Measurements from ENCODE around the gene WDTC1. TPM values are rescaled to one million over a fixed set of nuclear protein-coding genes. Genes with fewer than 3 reads are reported as not detected.

The WDTC1 gene
- total RNA-seq, 2 experiments from 2014 or later = 41.5 to 43.0 TPM

DNA sequence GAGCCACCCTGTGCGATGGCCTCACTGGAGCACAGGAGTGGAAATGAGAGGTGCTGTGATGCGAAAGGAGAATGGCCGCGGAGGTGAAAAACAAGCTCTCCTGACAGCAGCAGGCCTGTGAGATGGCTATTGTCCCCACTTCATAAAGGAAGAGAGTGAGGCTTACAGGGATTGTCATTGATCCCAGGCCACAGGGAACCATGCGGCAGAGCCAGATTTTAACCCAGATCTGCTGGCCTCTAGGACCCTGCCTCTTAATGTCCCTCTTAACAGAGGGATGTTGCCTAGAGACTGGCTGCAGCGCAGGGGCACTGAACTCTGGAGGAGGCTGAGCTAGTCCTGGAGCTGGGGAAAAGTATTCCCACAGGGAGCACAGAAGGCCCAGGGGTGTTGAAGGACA is 104.3 kb downstream of the WDTC1 start:
- Mint-ChIP-seq H3K36me3 (peaks cover 12% of the 10 kb centered on the region), H3K4me3 (no peak overlapping the region), H3K9me3 (no peaks in the 10 kb centered on the region), H3K27ac (peak overlapping the region; percentile 71), H3K4me1 (peaks cover 24% of the 10 kb centered on the region), H3K27me3 (no peaks in the 10 kb centered on the region)
- DNase-seq (no peak), ATAC-seq (ENCODE audit: low read depth) (no peak)
- POLR2A ChIA-PET = interaction anchor here (0.9 kb wide), 1 partner anchor 18 kb away, joined by 3 read pairs; no protein-coding TSS in a partner anchor

DNA sequence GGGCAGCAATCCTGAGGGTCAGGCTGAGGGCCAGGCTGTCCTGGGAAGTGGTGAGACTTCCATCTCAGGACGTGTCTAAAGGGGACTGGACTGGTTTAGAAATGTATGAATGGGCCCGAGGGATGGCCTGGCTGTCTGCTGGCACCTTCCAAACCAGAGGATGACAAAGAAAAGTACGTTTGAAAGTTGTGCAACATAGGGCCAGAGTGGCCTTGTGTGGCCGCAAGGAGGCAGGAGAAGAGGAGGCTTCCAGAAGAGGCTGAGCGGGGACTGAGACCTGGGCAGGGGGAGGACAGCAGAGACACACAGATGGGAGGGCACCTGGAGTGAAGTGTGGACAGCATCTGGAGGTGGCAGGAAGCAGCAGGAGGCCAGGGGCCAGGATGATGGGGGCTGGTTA is 104.8 kb downstream of the WDTC1 start:
- H3K27ac Mint-ChIP-seq = peak overlapping the region; percentile 39
- no peak overlapping the region for H3K4me3 Mint-ChIP-seq
- no peaks in the 10 kb centered on the region for H3K9me3 Mint-ChIP-seq
- no peaks in the 10 kb centered on the region for H3K27me3 Mint-ChIP-seq
- POLR2A ChIA-PET = interaction anchor here (1.0 kb wide), 1 partner anchor 16 kb away, joined by 3 read pairs; no protein-coding TSS in a partner anchor
- peaks cover 10% of the 10 kb centered on the region for H3K36me3 Mint-ChIP-seq
- DNase-seq = no peak
- ATAC-seq (ENCODE audit: low read depth) = no peak
- H3K4me1 Mint-ChIP-seq = peaks cover 25% of the 10 kb centered on the region

DNA sequence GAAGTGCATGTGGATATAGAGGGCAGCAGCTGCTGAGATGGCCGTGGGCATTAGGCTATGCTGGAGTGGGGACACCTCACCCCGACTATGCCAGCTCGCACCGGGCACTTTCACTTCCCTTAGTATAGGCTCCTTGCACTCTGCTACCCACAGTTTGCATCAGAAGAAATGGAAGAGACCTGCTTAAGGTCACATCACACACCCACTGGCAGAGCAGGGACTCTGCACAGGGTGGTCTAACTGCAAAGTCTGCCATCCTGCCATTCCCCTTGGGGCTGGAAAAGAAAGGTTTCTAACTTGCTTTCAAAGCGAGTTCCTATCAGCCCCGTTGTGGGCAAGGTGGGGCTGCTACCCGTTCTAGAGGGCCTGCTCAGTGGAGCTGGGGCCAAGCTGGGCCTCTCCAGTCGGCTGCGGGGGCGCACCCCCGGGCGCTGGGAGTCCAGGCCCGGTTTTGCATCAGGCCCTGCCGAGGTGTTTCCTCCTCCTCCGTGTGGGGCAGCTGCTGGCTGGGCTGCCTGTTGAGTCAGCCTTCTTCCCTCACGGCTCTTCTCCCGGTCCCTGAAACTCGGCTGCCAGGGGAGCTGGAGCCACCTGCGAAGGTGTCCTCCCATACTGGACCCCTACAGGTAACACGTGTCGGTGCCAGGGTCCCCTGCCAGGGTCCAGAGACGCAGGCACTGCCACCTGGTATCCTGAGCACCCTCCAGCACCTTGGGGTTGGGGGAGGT is 107.3 kb downstream of the WDTC1 start, which contains the start of gene SYTL1:
SYTL1 (plus strand) TSS at position 498 of the 728 bp plus-strand sequence. CDS start 3,313 bp downstream, outside the sequence.
- Mint-ChIP-seq H3K9me3 (no peaks in the 10 kb centered on the region), H3K4me3 (peak within 1 kb of the TSS; percentile 94), H3K36me3 (peaks cover 8% of the 10 kb centered on the region), H3K27me3 (no peaks in the 10 kb centered on the region), H3K4me1 (peaks cover 29% of the 10 kb centered on the region), H3K27ac (peak within 1 kb of the TSS; percentile 96)
- peak; percentile 82 for DNase-seq
- peak; percentile 79 for ATAC-seq (ENCODE audit: low read depth)
- POLR2A ChIA-PET = interaction anchor here (0.6 to 3.1 kb wide), 12 partner anchors 8 to 384 kb away, joined by 3 to 23 read pairs (median 4); partner anchors contain the start of genes FAM76A, MAP3K6 and TMEM222

DNA sequence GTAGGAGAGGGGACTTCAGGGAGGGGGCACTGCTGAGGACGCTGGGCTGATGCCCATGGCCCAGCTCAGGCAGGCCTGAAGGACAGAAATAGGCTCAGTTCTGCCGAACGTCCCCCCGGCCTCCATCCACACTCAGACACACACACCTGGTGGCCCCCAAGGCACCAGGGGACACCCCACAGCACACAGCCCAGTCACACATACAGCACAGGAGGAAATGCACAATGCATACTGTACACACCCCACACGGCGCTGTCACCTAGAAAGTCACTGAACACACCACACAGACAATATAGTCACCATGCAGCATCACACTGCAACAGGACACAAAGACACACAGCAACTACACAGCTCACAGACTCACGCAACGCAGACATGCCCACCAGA is 108.0 kb downstream of the WDTC1 start:
- DNase-seq (peak; percentile 59), ATAC-seq (ENCODE audit: low read depth) (peak; percentile 50)
- Mint-ChIP-seq H3K27ac (peak overlapping the region; percentile 96), H3K4me3 (peak overlapping the region; percentile 94), H3K9me3 (no peaks in the 10 kb centered on the region), H3K4me1 (peaks cover 29% of the 10 kb centered on the region), H3K27me3 (no peaks in the 10 kb centered on the region), H3K36me3 (peaks cover 9% of the 10 kb centered on the region)
- POLR2A ChIA-PET = interaction anchor here (0.6 to 3.1 kb wide), 12 partner anchors 8 to 384 kb away, joined by 3 to 23 read pairs (median 4); partner anchors contain the start of genes FAM76A, MAP3K6 and TMEM222

DNA sequence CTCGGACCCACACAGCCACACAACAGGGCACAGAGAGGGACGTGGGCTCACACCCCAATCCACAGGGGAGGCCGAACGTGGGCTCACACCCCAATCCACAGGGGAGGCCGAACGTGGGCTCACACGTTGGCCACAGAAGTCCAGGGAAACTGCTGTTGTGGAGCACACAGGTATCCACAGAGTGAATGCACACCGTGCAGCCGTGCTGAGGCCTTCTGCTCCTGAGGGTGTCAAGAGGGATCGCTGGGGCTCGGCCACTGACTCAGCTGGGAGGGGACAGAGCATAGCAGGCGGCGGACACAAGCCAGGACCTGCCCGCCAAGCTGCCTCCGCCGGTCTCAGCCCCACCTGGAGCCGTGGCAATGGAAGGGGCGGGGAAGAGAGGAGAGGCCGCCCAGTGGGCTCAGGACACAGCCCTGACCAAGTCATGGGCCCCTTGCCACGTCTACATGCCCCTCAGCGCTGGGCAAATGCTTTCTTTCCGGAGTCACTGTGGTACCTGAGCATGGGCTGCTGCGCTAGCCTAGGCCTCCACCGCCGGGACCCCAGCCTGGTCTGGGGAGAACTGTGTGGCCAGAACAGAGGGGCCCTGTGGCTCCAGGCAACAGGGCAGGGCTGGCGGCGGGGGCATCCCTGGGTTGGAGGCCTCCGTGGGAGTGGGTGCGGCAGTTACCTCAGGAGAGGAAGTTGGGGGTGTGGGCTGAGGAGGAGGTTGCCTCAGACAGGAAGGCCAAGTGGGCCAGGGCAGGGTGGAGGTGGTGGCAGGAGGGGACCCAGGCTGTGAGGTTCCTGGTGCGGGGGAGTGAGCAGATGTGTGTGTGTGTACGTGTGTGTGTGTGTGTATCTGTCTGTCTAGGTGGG is 108.6 kb downstream of the WDTC1 start:
- Mint-ChIP-seq H3K9me3 (no peaks in the 10 kb centered on the region), H3K36me3 (peaks cover 9% of the 10 kb centered on the region), H3K4me3 (peak overlapping the region; percentile 94), H3K27ac (peak overlapping the region; percentile 96), H3K27me3 (no peaks in the 10 kb centered on the region), H3K4me1 (peaks cover 31% of the 10 kb centered on the region)
- peak; percentile 75 for DNase-seq
- ATAC-seq (ENCODE audit: low read depth) = peak; percentile 73
- POLR2A ChIA-PET = interaction anchor here (1.1 to 3.1 kb wide), 6 partner anchors 10 to 329 kb away, joined by 3 to 29 read pairs (median 9); partner anchors contain the start of genes IFI6 and TMEM222

DNA sequence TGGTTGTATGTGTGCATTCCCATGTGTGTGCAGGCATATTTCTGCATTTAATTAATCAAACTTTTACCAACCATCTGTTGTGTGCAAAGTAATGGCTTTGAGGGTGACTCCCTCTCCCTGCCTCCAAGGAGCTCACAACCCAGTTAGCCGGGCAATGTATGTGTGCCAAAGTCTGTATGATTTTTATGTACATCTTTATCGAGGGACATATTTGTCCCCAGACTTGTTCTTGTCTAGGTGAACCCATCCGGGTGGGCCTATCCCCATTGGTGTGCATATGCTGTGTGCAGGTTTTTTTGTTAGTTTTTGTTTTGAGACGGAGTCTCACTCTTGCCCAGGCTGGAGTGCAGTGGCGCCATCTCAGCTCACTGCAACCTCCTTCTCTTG is 109.2 kb downstream of the WDTC1 start:
- POLR2A ChIA-PET = interaction anchor here (0.8 to 3.1 kb wide), 3 partner anchors 12 to 328 kb away, joined by 4 to 29 read pairs (median 4); partner anchors contain the start of gene IFI6
- peak; percentile 4 for ATAC-seq (ENCODE audit: low read depth)
- H3K27me3 Mint-ChIP-seq = no peaks in the 10 kb centered on the region
- peaks cover 11% of the 10 kb centered on the region for H3K36me3 Mint-ChIP-seq
- H3K27ac Mint-ChIP-seq = peak overlapping the region; percentile 96
- peaks cover 31% of the 10 kb centered on the region for H3K4me1 Mint-ChIP-seq
- H3K4me3 Mint-ChIP-seq = peak overlapping the region; percentile 94
- H3K9me3 Mint-ChIP-seq = no peaks in the 10 kb centered on the region
- no peak for DNase-seq

DNA sequence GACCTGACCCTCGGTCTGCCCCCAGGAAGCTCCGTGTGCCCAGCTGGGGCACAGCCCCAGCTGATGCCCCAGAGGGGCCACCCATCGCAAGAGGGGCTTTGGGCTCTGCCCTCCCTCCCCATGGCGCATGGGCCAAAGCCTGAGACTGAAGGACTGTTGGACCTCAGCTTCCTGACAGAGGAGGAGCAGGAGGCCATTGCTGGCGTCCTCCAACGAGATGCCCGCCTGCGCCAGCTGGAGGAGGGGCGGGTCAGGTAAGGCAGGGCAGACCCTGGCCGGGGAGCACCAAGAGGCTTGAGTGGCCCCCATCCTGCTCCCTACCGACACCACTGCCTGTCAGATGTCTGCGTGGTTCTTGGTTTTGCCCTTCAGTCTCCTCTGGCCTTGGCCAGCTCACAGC is 110.8 kb downstream of the WDTC1 start:
- no peak overlapping the region for H3K4me3 Mint-ChIP-seq
- H3K36me3 Mint-ChIP-seq = peaks cover 11% of the 10 kb centered on the region
- no peaks in the 10 kb centered on the region for H3K27me3 Mint-ChIP-seq
- peaks cover 25% of the 10 kb centered on the region for H3K4me1 Mint-ChIP-seq
- POLR2A ChIA-PET = interaction anchor here (0.7 to 3.1 kb wide), 3 partner anchors 10 to 321 kb away, joined by 3 to 29 read pairs (median 3); no protein-coding TSS in a partner anchor
- no peak overlapping the region for H3K27ac Mint-ChIP-seq
- ATAC-seq (ENCODE audit: low read depth) (no peak), DNase-seq (no peak)
- H3K9me3 Mint-ChIP-seq = no peaks in the 10 kb centered on the region

DNA sequence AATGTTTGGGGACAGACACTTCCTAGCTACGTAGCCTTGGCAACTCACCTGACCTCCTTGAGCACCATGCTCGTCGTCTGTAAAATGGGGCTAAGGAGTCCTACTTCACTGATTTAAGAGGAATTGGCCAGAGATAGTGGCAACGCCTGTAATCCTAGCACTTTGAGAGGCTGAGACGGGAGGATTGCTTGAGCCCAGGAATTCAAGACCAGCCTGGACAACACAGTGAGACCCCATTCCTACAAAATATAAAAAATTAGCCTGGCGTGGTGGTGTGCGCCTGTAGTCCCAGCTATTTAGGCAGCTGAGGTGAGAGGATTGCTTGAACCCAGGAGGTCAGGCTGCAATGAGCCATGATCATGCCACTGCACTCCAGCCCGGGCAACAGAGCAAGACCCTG is 111.9 kb downstream of the WDTC1 start:
- H3K9me3 Mint-ChIP-seq = no peaks in the 10 kb centered on the region
- ATAC-seq (ENCODE audit: low read depth) (no peak), DNase-seq (no peak)
- no peak overlapping the region for H3K4me3 Mint-ChIP-seq
- no peaks in the 10 kb centered on the region for H3K27me3 Mint-ChIP-seq
- peaks cover 20% of the 10 kb centered on the region for H3K4me1 Mint-ChIP-seq
- POLR2A ChIA-PET = interaction anchor here (3.1 kb wide), 1 partner anchor 9 kb away, joined by 29 read pairs; no protein-coding TSS in a partner anchor
- H3K36me3 Mint-ChIP-seq = peaks cover 11% of the 10 kb centered on the region
- H3K27ac Mint-ChIP-seq = no peak overlapping the region

DNA sequence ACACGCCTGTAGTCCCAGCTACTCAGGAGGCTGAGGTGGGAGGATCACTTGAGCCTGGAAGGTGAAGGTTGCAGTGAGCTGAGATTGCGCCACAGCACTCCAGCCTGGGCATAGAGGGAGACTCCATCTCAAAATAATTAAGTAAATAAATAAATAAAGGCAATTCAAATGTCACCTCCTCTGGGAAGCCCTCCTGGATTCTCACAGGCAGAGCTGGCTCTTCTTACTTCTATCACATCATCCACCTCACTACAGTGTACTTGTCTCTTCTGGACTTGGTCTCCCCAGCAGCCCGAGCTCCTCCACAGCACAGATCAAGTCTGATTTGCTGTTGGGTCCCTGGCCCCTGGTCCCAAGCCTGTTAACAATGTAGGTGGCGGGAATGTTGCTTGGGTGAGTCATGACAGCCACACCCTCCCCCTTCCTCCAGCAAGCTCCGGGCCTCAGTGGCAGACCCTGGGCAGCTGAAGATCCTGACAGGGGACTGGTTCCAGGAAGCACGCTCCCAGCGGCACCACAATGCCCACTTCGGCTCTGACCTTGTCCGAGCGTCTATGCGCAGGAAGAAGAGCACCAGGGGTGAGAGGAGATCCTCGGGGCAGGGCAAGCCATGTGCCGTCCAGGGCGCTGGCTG is 112.7 kb downstream of the WDTC1 start:
- Mint-ChIP-seq H3K27ac (peak overlapping the region; percentile 69), H3K36me3 (peaks cover 11% of the 10 kb centered on the region), H3K4me1 (peaks cover 16% of the 10 kb centered on the region), H3K9me3 (no peaks in the 10 kb centered on the region), H3K27me3 (no peaks in the 10 kb centered on the region), H3K4me3 (no peak overlapping the region)
- DNase-seq = no peak
- POLR2A ChIA-PET = interaction anchor here (1.1 kb wide), 1 partner anchor 15 kb away, joined by 3 read pairs; no protein-coding TSS in a partner anchor
- no peak for ATAC-seq (ENCODE audit: low read depth)

DNA sequence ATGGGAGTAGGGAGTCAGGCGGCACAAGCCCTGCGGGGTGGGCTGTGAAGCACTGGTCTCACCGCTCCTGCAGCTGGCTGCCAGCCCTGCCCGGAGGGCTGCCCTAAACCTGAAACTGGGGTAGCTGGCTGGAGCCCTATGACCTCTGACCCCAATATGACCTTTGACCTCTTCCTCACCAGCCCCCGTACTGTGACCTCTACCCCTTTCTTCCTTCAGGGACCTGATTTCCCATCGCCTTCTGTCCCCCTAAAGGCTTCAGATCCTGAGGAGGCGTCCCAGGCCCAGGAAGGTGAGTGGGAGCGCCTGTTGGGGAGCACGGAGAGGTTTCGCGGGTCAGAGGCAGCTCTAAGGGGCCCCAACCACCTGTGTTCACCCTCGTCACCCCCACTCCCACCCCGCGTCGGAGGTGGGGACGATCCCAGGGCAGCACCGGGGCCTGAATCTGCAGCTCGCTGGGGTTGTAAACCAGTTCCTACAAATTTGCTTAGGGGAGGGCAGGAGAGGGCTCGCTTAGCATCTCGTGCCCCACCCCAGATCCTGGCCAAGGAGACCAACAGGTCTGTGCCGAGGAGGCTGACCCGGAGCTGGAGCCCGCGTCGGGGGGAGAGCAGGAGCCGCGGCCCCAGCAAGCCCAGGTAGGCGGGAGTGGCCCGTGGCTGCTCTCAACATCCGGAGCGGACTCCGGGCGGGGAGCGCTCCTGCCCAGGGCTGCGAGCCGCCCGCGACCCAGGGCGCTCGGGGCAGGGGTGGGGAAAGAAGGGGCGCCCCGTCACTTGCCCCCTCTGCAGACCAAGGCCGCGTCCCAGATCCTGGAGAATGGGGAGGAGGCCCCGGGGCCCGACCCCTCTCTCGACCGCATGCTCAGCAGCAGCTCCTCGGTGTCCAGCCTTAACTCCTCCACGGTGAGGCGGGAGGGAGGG is 114.7 kb downstream of the WDTC1 start:
- Mint-ChIP-seq H3K27ac (no peak overlapping the region), H3K36me3 (peaks cover 8% of the 10 kb centered on the region), H3K9me3 (no peaks in the 10 kb centered on the region), H3K4me3 (peak overlapping the region; percentile 49), H3K27me3 (no peaks in the 10 kb centered on the region), H3K4me1 (peaks cover 6% of the 10 kb centered on the region)
- ATAC-seq (ENCODE audit: low read depth) (peak; percentile 73), DNase-seq (peak; percentile 65)
- POLR2A ChIA-PET = interaction anchor here (0.5 to 2.2 kb wide), 6 partner anchors 8 to 40 kb away, joined by 3 to 11 read pairs (median 4); partner anchors contain the start of genes MAP3K6 and SYTL1

DNA sequence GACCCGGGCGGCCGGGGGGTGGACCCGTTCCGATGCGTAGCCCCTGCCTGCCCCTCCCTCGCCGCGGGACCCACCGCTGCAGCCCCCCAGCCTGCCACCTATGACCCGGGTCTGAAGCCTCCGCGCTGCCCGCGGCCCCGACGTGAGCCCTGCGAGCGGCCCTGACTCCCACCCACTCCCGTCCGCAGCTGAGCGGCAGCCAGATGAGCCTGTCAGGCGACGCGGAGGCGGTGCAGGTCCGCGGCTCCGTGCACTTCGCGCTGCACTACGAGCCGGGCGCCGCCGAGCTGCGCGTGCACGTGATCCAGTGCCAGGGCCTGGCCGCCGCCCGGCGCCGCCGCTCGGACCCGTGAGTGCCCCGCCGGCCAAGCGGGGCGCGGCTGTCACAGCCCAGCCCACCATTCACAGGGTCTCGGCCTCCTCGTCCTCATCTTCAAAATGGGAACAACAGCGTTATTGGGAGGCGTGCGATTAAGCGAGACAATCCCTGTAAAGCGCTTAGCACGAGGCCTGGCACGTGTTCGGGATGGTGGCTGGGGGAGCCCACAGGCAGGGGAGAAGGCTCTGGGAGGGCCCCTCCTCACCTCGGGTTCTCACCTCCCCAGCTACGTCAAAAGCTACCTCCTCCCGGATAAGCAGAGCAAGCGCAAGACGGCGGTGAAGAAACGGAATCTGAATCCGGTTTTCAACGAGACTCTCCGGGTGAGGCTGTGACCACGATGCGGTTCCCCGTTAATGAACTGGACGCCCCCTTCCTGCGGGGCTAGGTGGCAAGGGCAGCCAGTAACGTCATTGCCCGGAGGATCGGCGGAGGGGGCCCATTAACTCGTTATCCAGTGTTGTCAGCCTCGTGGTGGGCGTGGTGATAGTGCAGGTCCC is 115.6 kb downstream of the WDTC1 start:
- no peaks in the 10 kb centered on the region for H3K27me3 Mint-ChIP-seq
- H3K27ac Mint-ChIP-seq = no peak overlapping the region
- H3K36me3 Mint-ChIP-seq = peaks cover 8% of the 10 kb centered on the region
- H3K4me3 Mint-ChIP-seq = no peak overlapping the region
- H3K9me3 Mint-ChIP-seq = no peaks in the 10 kb centered on the region
- POLR2A ChIA-PET = interaction anchor here (0.5 to 2.2 kb wide), 4 partner anchors 8 to 31 kb away, joined by 3 to 11 read pairs (median 7); partner anchors contain the start of gene SYTL1
- ATAC-seq (ENCODE audit: low read depth) = peak; percentile 28
- peaks cover 3% of the 10 kb centered on the region for H3K4me1 Mint-ChIP-seq
- no peak for DNase-seq

All from activated naive CD8-positive, alpha-beta T cell treated with anti-CD3 and anti-CD28 coated beads, Interleukin-2, amount 10 ng/mL, durations not matched to agents 7 days and 5 days (primary cell).